ENCODE results near the gene SRPRA.

SRPRA gene

DNA sequence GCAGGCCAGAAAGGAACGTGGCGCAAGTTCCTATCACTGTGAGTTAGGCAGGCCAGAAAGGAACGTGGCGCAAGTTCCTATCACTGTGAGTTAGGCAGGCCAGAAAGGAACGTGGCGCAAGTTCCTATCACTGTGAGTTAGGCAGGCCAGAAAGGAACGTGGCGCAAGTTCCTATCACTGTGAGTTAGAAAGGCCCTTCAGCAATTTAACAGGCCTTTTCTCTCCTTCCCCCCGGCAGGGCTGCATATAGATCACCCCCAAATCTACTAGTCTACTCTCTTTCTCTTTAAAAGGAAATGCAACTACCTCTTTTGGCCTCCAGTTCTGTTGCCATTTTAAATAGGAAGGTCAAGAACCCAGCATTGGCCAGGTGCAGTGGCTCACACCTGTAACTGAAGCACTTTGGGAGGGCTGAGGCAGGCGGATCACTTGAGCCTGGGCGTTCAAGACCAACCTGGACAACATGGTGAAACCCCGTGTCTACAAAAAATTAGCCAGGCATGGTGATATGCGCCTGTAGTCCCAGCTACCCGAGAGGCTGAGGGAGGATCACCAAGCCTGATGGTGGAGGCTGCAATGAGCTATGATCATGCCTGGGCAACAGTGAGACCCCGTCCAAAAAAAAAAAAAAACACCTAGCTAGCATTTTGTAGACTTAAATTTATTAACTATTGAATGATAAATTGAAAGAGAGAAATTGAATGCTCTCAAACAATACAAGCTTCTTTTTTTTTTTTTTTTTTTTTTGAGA, 42.2 kb downstream of the SRPRA start:
- H3K9me3 ChIP-seq (ENCODE audit: control insufficient read depth, insufficient read depth, low read depth, low read length) = peaks cover 17% of the 10 kb centered on the region
- H3K36me3 ChIP-seq (ENCODE audit: control insufficient read depth, insufficient read depth, low read length) = peaks cover 17% of the 10 kb centered on the region
- no peaks in the 10 kb centered on the region for H3K27me3 ChIP-seq (ENCODE audit: control insufficient read depth, insufficient read depth, low read length)
- H3K9ac ChIP-seq (ENCODE audit: low read length) = no peak overlapping the region
- H3K4me1 ChIP-seq (ENCODE audit: control insufficient read depth, insufficient read depth, low read length) = no peaks in the 10 kb centered on the region
- no peak overlapping the region for H3K27ac ChIP-seq (ENCODE audit: low read depth, low read length)
- H3K4me3 ChIP-seq (ENCODE audit: low read depth, low read length) = no peak overlapping the region

DNA sequence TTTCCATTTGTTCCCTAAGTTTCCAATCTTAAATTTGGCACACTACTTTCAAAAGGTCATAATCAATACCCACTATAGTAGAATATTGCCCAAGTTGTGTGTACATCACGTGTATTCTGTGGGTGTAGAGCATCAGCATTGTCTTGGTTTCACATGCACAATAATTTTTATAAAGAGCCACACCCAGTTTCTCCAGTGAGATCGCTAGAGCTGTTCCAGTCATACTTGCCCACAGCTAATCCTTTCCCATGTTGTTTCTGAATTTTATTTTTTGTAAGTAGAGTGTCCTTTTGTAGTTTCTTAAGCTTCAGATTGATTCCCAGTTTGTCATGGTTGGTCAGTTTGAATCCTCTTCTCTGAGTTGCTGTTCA, 43.4 kb downstream of the SRPRA start:
- H3K4me1 ChIP-seq (ENCODE audit: control insufficient read depth, insufficient read depth, low read length) = no peaks in the 10 kb centered on the region
- peaks cover 17% of the 10 kb centered on the region for H3K9me3 ChIP-seq (ENCODE audit: control insufficient read depth, insufficient read depth, low read depth, low read length)
- H3K9ac ChIP-seq (ENCODE audit: low read length) = no peak overlapping the region
- no peaks in the 10 kb centered on the region for H3K27me3 ChIP-seq (ENCODE audit: control insufficient read depth, insufficient read depth, low read length)
- H3K27ac ChIP-seq (ENCODE audit: low read depth, low read length) = no peak overlapping the region
- no peak overlapping the region for H3K4me3 ChIP-seq (ENCODE audit: low read depth, low read length)
- H3K36me3 ChIP-seq (ENCODE audit: control insufficient read depth, insufficient read depth, low read length) = peaks cover 11% of the 10 kb centered on the region; the same call in 1 of the 2 replicates

DNA sequence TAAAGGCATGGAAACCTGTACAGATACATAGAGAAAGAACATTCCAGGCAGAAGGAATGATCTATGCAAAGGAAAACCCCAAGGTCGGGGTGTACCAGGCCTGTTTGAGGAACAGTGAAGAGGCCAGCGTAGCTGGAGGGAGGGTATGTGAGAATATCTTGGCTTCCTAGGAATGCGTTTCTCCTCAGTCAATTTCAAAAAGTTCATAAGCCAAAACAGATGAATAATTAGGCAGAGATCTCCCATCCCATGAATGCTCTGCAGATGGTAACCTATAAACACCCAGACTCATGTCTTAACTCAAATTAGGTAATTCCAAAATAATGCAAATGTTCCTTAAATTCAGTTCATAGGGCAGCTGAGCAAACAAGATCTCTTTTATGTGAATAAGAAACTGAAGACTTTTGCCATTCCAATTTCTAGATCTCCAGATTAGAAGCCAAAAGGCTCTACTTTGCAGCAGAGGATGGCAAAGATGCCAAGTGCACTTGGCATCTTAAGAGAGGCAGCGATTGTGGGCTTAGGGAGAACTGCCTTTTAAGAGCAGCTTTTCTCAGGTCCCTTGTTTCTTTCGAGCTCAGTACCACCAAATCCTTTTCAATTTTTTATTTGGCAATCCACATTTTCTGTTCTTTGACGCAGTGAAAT, 43.9 kb downstream of the SRPRA start:
- Histone ChIP-seq H3K27me3 (ENCODE audit: control insufficient read depth, insufficient read depth, low read length) (no peaks in the 10 kb centered on the region), H3K27ac (ENCODE audit: low read depth, low read length) (no peak overlapping the region), H3K9ac (ENCODE audit: low read length) (no peak overlapping the region), H3K9me3 (ENCODE audit: control insufficient read depth, insufficient read depth, low read depth, low read length) (peaks cover 17% of the 10 kb centered on the region), H3K4me3 (ENCODE audit: low read depth, low read length) (no peak overlapping the region), H3K36me3 (ENCODE audit: control insufficient read depth, insufficient read depth, low read length) (peaks cover 7% of the 10 kb centered on the region; the same call in 1 of the 2 replicates), H3K4me1 (ENCODE audit: control insufficient read depth, insufficient read depth, low read length) (no peaks in the 10 kb centered on the region)

DNA sequence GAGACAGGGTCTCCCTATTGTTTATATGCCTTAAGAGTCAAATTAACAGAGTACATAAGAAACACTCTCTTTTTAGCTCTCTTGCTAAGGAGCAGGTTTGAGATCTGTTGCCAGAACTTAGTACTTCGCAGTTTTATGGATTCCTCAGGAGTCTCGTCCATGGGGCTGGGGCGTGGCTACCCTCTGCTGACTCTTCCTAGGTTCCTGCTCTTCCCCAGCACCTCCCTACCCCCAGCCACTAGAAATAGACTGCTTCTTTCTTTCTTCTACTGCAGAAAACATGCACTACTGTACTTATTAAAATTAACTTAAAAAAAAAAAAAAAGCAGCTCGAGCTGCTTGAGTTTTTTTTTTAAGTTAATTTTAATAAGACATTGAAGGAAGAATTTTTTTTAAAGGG, 49.1 kb downstream of the SRPRA start:
- H3K4me1 ChIP-seq (ENCODE audit: control insufficient read depth, insufficient read depth, low read length) = no peaks in the 10 kb centered on the region
- no peaks in the 10 kb centered on the region for H3K9me3 ChIP-seq (ENCODE audit: control insufficient read depth, insufficient read depth, low read depth, low read length)
- no peak overlapping the region for H3K9ac ChIP-seq (ENCODE audit: low read length)
- H3K27ac ChIP-seq (ENCODE audit: low read depth, low read length) = no peak overlapping the region
- no peaks in the 10 kb centered on the region; the same call in 1 of the 2 replicates for H3K36me3 ChIP-seq (ENCODE audit: control insufficient read depth, insufficient read depth, low read length)
- H3K27me3 ChIP-seq (ENCODE audit: control insufficient read depth, insufficient read depth, low read length) = no peaks in the 10 kb centered on the region
- H3K4me3 ChIP-seq (ENCODE audit: low read depth, low read length) = no peak overlapping the region

DNA sequence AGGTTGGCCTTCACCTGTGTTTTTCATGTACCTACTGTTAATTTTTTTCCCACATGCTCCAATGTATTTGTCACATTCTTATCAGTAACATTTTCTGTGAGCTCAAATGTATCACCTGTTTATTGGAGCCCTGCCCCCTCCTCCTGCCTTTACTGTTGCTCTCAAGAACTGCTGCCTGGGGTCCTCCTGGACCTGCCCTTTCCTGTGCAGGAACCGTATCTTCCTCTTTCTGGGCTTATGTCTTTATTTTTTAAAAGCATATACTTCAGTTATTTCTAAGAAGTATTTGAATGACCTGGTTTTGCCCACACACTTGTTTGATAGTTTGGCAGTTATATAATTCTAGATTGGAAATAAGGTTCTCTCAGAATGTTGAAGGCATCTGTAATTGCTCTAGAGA, 51.2 kb downstream of the SRPRA start:
- no peak overlapping the region for H3K27ac ChIP-seq (ENCODE audit: low read depth, low read length)

DNA sequence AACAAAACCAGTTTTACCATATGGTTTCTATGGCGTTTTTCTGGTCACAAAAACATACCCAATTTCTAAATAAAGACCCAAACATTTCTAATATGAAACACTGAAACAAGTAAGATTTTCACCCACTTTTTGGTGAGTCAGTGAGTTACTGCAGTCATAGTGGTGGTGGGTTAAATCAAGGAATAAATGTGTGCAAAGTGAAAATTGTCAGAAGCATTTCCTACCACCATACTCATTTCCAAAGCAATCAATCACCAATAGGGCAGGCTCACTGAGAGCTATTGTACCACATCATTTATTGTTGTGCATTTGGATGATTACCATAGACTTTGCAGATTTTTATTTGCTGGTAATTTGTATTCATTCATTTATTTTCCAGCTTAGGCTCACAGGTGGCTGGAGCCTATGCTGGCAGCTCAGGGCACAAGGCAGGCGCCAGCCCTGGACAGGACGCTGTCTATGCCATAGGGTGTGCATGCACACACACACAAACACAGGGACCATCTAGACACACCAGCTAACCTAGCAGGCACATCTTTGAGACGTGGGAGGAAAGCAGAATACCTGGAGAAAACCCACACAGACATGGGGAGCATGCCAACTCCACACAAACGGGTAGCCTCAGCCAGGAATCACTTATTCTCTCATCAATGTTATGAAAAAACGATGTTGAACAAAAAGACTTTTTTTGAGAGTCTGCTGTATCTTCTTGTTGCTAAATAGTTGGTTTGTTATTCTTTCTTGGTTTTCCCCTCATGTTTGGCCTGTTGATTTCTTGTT, 52.0 kb downstream of the SRPRA start:
- Histone ChIP-seq H3K4me1 (ENCODE audit: control insufficient read depth, insufficient read depth, low read length) (peaks cover 8% of the 10 kb centered on the region; the same call in 1 of the 2 replicates), H3K9ac (ENCODE audit: low read length) (no peak overlapping the region)

More for the DNA sequence above, 51.2 kb downstream of the SRPRA start:
- H3K4me1 ChIP-seq (ENCODE audit: control insufficient read depth, insufficient read depth, low read length) = peaks cover 6% of the 10 kb centered on the region; the same call in 1 of the 2 replicates
- no peak overlapping the region for H3K4me3 ChIP-seq (ENCODE audit: low read depth, low read length)
- no peak overlapping the region for H3K9ac ChIP-seq (ENCODE audit: low read length)
- H3K36me3 ChIP-seq (ENCODE audit: control insufficient read depth, insufficient read depth, low read length) = no peaks in the 10 kb centered on the region; the same call in 1 of the 2 replicates
- H3K27me3 ChIP-seq (ENCODE audit: control insufficient read depth, insufficient read depth, low read length) = no peaks in the 10 kb centered on the region
- H3K9me3 ChIP-seq (ENCODE audit: control insufficient read depth, insufficient read depth, low read depth, low read length) = no peaks in the 10 kb centered on the region

DNA sequence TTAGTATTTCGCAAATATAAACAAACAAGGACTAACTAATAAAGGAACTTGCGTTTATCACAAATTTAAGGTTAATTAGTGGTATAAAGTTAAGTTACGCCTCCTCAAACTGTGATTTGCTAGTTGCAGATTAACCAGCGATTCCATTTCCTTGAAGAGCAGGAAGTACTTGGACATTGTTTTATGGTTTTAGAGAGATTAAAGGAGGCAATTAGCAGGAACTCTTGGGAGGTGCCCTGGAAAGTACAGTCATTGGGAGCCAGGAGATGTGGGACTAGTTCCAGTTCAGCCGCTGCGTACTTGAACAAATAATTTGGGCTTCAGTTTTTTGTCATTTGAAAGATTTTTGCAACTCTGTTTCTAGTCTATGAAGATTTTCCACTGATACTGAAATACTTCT, 53.9 kb downstream of the SRPRA start:
- no peak overlapping the region for H3K27ac ChIP-seq (ENCODE audit: low read depth, low read length)
- peaks cover 15% of the 10 kb centered on the region; the same call in 1 of the 2 replicates for H3K4me1 ChIP-seq (ENCODE audit: control insufficient read depth, insufficient read depth, low read length)
- no peak overlapping the region for H3K4me3 ChIP-seq (ENCODE audit: low read depth, low read length)
- H3K9me3 ChIP-seq (ENCODE audit: control insufficient read depth, insufficient read depth, low read depth, low read length) = no peaks in the 10 kb centered on the region
- peaks cover 4% of the 10 kb centered on the region; the same call in 1 of the 2 replicates for H3K36me3 ChIP-seq (ENCODE audit: control insufficient read depth, insufficient read depth, low read length)
- no peak overlapping the region for H3K9ac ChIP-seq (ENCODE audit: low read length)
- no peaks in the 10 kb centered on the region for H3K27me3 ChIP-seq (ENCODE audit: control insufficient read depth, insufficient read depth, low read length)

More for the DNA sequence above, 52.0 kb downstream of the SRPRA start:
- no peaks in the 10 kb centered on the region for H3K27me3 ChIP-seq (ENCODE audit: control insufficient read depth, insufficient read depth, low read length)
- no peak overlapping the region for H3K27ac ChIP-seq (ENCODE audit: low read depth, low read length)
- no peaks in the 10 kb centered on the region for H3K9me3 ChIP-seq (ENCODE audit: control insufficient read depth, insufficient read depth, low read depth, low read length)
- no peaks in the 10 kb centered on the region; the same call in 1 of the 2 replicates for H3K36me3 ChIP-seq (ENCODE audit: control insufficient read depth, insufficient read depth, low read length)
- no peak overlapping the region for H3K4me3 ChIP-seq (ENCODE audit: low read depth, low read length)

DNA sequence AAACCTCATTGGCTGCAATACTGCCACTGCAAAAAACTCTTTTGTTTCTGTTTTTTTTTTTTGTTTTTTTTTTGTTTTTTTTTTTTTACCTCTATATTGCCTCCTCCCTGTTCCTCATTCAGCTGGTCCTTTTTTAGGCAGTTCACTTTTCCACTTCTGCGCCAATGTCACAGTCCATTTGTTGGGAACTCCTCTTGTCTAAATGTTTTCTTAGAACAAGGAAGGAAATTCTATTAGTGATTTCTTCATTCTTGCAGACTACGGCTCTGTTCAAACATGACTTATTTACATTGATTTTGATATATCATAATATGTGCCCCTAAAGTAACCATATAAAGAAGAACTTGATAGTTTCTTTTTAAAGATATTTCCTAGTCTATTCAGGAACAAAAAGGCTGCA, 54.3 kb downstream of the SRPRA start:
- no peaks in the 10 kb centered on the region for H3K9me3 ChIP-seq (ENCODE audit: control insufficient read depth, insufficient read depth, low read depth, low read length)
- H3K27ac ChIP-seq (ENCODE audit: low read depth, low read length) = no peak overlapping the region
- peaks cover 8% of the 10 kb centered on the region for H3K36me3 ChIP-seq (ENCODE audit: control insufficient read depth, insufficient read depth, low read length)
- H3K9ac ChIP-seq (ENCODE audit: low read length) = no peak overlapping the region
- H3K27me3 ChIP-seq (ENCODE audit: control insufficient read depth, insufficient read depth, low read length) = no peaks in the 10 kb centered on the region
- peaks cover 15% of the 10 kb centered on the region; the same call in 1 of the 2 replicates for H3K4me1 ChIP-seq (ENCODE audit: control insufficient read depth, insufficient read depth, low read length)
- H3K4me3 ChIP-seq (ENCODE audit: low read depth, low read length) = no peak overlapping the region

All from HUES6 (cell line).